GM23338 (cell line): ENCODE data around the gene DHX58. TPM values are rescaled to one million over a fixed set of nuclear protein-coding genes. Genes with fewer than 3 reads are reported as not detected.
A peak's percentile ranks its signal among the peaks of the same experiment; 100 is the strongest.

Source experiments
- ATAC-seq: fragments of 200-7000 bp; cut with Tn5 transposase; 3 replicates; pipeline ENCODE4 v1.9.1; 2020
- DNase-seq: peaks from one replicate; pipeline ENCODE4 v3.0.0-alpha.2; 2015; ENCODE audit warnings: low spot score
- H2AFZ ChIP-seq: fragments of 200-600 bp; sonication (generic); 2 replicates; pipeline ENCODE4 v1.8.0; 2016; ENCODE audit warnings: antibody characterized with exemption, mild to moderate bottlenecking, moderate library complexity
- H3F3A ChIP-seq: fragments of 200-600 bp; sonication (generic); replicated peaks from 2 replicates; pipeline ENCODE4 v1.8.0; 2017; ENCODE audit warnings: antibody characterized with exemption, mixed run types, low read depth
- H3K27ac ChIP-seq: fragments of 200-600 bp; sonication (generic); 2 replicates; pipeline ENCODE4 v1.6.1; 2016; ENCODE audit warnings: low read depth
- H3K27me3 ChIP-seq: fragments of 200-600 bp; sonication (generic); 2 replicates; pipeline ENCODE4 v1.8.0; 2016; ENCODE audit warnings: mild to moderate bottlenecking, mixed run types, moderate library complexity; ENCODE audit not compliant: insufficient read depth
- H3K36me3 ChIP-seq: fragments of 200-600 bp; sonication (generic); 2 replicates; pipeline ENCODE4 v1.8.0; 2016; ENCODE audit warnings: mild to moderate bottlenecking; ENCODE audit not compliant: insufficient read depth
- H3K4me1 ChIP-seq: fragments of 200-600 bp; sonication (generic); 2 replicates; pipeline ENCODE4 v1.8.0; 2016; ENCODE audit warnings: mild to moderate bottlenecking, moderate library complexity; ENCODE audit not compliant: insufficient read depth
- H3K4me2 ChIP-seq: fragments of 200-600 bp; sonication (generic); 2 replicates; pipeline ENCODE4 v1.7.1; 2017; ENCODE audit warnings: mixed run types
- H3K4me3 ChIP-seq: fragments of 200-600 bp; sonication (generic); 2 replicates; pipeline ENCODE4 v1.6.1; 2016; ENCODE audit warnings: mixed run types
- H3K79me2 ChIP-seq: fragments of 200-600 bp; sonication (generic); replicated peaks from 2 replicates; pipeline ENCODE4 v1.8.0; 2017; ENCODE audit warnings: mild to moderate bottlenecking; ENCODE audit not compliant: insufficient read depth
- H3K9me2 ChIP-seq: fragments of 200-600 bp; sonication (generic); 2 replicates; pipeline ENCODE4 v1.8.0; 2017; ENCODE audit not compliant: insufficient read depth
- H4K20me1 ChIP-seq: fragments of 200-600 bp; sonication (generic); replicated peaks from 2 replicates; pipeline ENCODE4 v1.8.0; 2017; ENCODE audit warnings: mild to moderate bottlenecking; ENCODE audit not compliant: insufficient read depth
- H3K27ac Mint-ChIP-seq: 2 replicates; pipeline ENCODE4 v1.8.0; 2020; ENCODE audit warnings: inconsistent platforms, mild to moderate bottlenecking, moderate library complexity, mixed read lengths
- H3K27me3 Mint-ChIP-seq: 3 replicates; pipeline ENCODE4 v1.8.0; 2022; ENCODE audit warnings: low read depth, mild to moderate bottlenecking, moderate library complexity, mixed read lengths, inconsistent platforms; ENCODE audit not compliant: insufficient read depth, poor library complexity
- H3K36me3 Mint-ChIP-seq: 3 replicates; pipeline ENCODE4 v1.8.0; 2021; ENCODE audit warnings: low read depth, mild to moderate bottlenecking, inconsistent platforms, moderate library complexity, mixed read lengths
- H3K4me1 Mint-ChIP-seq: 3 replicates; pipeline ENCODE4 v1.8.0; 2020; ENCODE audit warnings: mild to moderate bottlenecking, inconsistent platforms, mixed read lengths
- H3K4me3 Mint-ChIP-seq: 3 replicates; pipeline ENCODE4 v1.8.0; 2021; ENCODE audit warnings: moderate library complexity, mild to moderate bottlenecking, inconsistent platforms, mixed read lengths
- H3K9me3 Mint-ChIP-seq: 3 replicates; pipeline ENCODE4 v1.8.0; 2020; ENCODE audit warnings: moderate library complexity, mild to moderate bottlenecking, inconsistent platforms, mixed read lengths
- CREB1 ChIP-seq: fragments of 250-450 bp; sonication (Bioruptor Pico); IDR thresholded peaks from 2 replicates; pipeline ENCODE4 v1.5.0; 2020; ENCODE audit warnings: low read depth, mild to moderate bottlenecking, moderate library complexity
- ETS1 ChIP-seq: IDR thresholded peaks from 2 replicates; pipeline ENCODE4 v1.6.1; 2016; ENCODE audit warnings: antibody characterized with exemption
- EZH2 ChIP-seq: fragments of 200-600 bp; sonication (generic); IDR thresholded peaks from one replicate; pipeline ENCODE4 v1.8.0; 2017; ENCODE audit warnings: antibody characterized with exemption, mild to moderate bottlenecking, low read depth; ENCODE audit not compliant: unreplicated experiment
- EZH2phosphoT487 ChIP-seq: fragments of 200-600 bp; sonication (generic); IDR thresholded peaks from one replicate; pipeline ENCODE4 v1.8.1; 2018; ENCODE audit warnings: antibody characterized with exemption; ENCODE audit not compliant: unreplicated experiment
- JUNB ChIP-seq: IDR thresholded peaks from one replicate; pipeline ENCODE4 v1.6.1; 2016; ENCODE audit warnings: antibody characterized with exemption; ENCODE audit not compliant: unreplicated experiment
- NANOG ChIP-seq: IDR thresholded peaks from 2 replicates; pipeline ENCODE4 v1.6.1; 2016; ENCODE audit warnings: antibody characterized with exemption, borderline replicate concordance
- POLR2AphosphoS5 ChIP-seq: IDR thresholded peaks from 2 replicates; pipeline ENCODE4 v1.6.1; 2016; ENCODE audit warnings: antibody characterized with exemption, low read depth
- REST ChIP-seq: IDR thresholded peaks from one replicate; pipeline ENCODE4 v1.6.1; 2018; ENCODE audit warnings: antibody characterized with exemption; ENCODE audit not compliant: unreplicated experiment
- ZNF114 ChIP-seq: fragments of 250-450 bp; sonication (Bioruptor Pico); IDR thresholded peaks from 2 replicates; pipeline ENCODE4 v1.5.0; 2020; ENCODE audit warnings: mild to moderate bottlenecking, moderate library complexity
- ZNF331 ChIP-seq: fragments of 250-450 bp; sonication (Bioruptor Pico); IDR thresholded peaks from 2 replicates; pipeline ENCODE4 v1.5.0; 2020; ENCODE audit warnings: low read depth, mild to moderate bottlenecking, moderate library complexity
- polyA plus RNA-seq: library from polyadenylated mRNA; unstranded; fragments of >200 nt; fragmentation: Nextera tagmentation; extraction: Ambion mirVana; gene quantifications from 2 replicates; pipeline ENCODE4 v1.2.1, GENCODE V29; 2016
- total RNA-seq: library from RNA; depleted of rRNA; stranded (reverse); fragments of >200 nt; shearing (Covaris generic); gene quantifications from 2 replicates; pipeline ENCODE4 v1.2.3, GENCODE V29; 2014
- TF ChIP-seq, protein P1 (sequence below): fragments of 250-450 bp; sonication (Bioruptor Pico); IDR thresholded peaks from 2 replicates; pipeline ENCODE4 v1.5.0; 2020; ENCODE audit warnings: mild to moderate bottlenecking, moderate library complexity

DHX58 gene
- total and polyA plus RNA-seq, 2 experiments from 2014 or later, result 4.1 to 6.6 TPM

DNA sequence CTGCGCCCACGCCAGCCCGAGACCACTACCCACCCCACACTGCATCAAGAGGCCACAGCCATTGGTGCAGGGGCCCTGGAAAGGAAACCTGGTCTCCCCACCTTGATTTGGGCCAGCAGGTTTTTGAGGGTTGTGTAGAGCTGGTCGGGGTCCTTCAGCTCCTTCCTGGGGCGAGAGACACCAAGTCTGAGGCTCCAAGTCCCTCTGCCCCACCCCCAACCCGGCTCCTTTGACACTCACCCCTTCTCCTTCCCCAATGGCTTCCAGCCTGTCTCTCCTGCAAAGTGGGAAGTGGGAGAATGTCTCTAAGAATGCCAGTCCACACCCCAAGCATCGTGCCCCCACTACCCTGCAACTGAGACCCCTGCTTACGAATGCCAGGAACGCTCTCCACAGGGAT is 1.6 kb upstream of the DHX58 start (continued):
- TF ChIP-seq, protein P1, sequence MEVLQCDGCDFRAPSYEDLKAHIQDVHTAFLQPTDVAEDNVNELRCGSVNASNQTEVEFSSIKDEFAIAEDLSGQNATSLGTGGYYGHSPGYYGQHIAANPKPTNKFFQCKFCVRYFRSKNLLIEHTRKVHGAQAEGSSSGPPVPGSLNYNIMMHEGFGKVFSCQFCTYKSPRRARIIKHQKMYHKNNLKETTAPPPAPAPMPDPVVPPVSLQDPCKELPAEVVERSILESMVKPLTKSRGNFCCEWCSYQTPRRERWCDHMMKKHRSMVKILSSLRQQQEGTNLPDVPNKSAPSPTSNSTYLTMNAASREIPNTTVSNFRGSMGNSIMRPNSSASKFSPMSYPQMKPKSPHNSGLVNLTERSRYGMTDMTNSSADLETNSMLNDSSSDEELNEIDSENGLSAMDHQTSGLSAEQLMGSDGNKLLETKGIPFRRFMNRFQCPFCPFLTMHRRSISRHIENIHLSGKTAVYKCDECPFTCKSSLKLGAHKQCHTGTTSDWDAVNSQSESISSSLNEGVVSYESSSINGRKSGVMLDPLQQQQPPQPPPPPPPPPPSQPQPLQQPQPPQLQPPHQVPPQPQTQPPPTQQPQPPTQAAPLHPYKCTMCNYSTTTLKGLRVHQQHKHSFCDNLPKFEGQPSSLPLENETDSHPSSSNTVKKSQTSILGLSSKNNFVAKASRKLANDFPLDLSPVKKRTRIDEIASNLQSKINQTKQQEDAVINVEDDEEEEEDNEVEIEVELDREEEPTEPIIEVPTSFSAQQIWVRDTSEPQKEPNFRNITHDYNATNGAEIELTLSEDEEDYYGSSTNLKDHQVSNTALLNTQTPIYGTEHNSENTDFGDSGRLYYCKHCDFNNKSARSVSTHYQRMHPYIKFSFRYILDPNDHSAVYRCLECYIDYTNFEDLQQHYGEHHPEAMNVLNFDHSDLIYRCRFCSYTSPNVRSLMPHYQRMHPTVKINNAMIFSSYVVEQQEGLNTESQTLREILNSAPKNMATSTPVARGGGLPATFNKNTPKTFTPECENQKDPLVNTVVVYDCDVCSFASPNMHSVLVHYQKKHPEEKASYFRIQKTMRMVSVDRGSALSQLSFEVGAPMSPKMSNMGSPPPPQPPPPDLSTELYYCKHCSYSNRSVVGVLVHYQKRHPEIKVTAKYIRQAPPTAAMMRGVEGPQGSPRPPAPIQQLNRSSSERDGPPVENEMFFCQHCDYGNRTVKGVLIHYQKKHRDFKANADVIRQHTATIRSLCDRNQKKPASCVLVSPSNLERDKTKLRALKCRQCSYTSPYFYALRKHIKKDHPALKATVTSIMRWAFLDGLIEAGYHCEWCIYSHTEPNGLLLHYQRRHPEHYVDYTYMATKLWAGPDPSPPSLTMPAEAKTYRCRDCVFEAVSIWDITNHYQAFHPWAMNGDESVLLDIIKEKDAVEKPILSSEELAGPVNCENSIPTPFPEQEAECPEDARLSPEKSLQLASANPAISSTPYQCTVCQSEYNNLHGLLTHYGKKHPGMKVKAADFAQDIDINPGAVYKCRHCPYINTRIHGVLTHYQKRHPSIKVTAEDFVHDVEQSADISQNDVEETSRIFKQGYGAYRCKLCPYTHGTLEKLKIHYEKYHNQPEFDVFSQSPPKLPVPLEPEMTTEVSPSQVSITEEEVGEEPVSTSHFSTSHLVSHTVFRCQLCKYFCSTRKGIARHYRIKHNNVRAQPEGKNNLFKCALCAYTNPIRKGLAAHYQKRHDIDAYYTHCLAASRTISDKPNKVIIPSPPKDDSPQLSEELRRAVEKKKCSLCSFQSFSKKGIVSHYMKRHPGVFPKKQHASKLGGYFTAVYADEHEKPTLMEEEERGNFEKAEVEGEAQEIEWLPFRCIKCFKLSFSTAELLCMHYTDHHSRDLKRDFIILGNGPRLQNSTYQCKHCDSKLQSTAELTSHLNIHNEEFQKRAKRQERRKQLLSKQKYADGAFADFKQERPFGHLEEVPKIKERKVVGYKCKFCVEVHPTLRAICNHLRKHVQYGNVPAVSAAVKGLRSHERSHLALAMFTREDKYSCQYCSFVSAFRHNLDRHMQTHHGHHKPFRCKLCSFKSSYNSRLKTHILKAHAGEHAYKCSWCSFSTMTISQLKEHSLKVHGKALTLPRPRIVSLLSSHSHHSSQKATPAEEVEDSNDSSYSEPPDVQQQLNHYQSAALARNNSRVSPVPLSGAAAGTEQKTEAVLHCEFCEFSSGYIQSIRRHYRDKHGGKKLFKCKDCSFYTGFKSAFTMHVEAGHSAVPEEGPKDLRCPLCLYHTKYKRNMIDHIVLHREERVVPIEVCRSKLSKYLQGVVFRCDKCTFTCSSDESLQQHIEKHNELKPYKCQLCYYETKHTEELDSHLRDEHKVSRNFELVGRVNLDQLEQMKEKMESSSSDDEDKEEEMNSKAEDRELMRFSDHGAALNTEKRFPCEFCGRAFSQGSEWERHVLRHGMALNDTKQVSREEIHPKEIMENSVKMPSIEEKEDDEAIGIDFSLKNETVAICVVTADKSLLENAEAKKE (CRISPR knock-in tag), result no peak
- TF ChIP-seq EZH2phosphoT487, result no peak
- no peak for TF ChIP-seq NANOG

- Histone ChIP-seq H3K4me2 (no peak overlapping the region), H4K20me1 (0 out of 2 replicates have a peak, but pooled peaks cover 5% of the 10 kb centered on the region), H2AFZ (no peak overlapping the region), H3K27me3 (no peaks in the 10 kb centered on the region), H3K4me3 (no peak overlapping the region), H3K79me2 (no peaks in the 10 kb centered on the region), H3K36me3 (no peaks in the 10 kb centered on the region; the same call in 1 of the 2 replicates), H3F3A (0 out of 2 replicates have a peak, but pooled peaks cover 8% of the 10 kb centered on the region), H3K27ac (no peak overlapping the region), H3K9me2 (no peaks in the 10 kb centered on the region), H3K4me1 (peaks cover 2% of the 10 kb centered on the region)
- DNase-seq (no peak), ATAC-seq (no peak)
- H3K27ac Mint-ChIP-seq, result peak overlapping the region; percentile 52; the same call in 1 of the 2 replicates
- peaks cover 17% of the 10 kb centered on the region for H3K4me1 Mint-ChIP-seq
- H3K9me3 Mint-ChIP-seq, result no peaks in the 10 kb centered on the region
- peaks cover 24% of the 10 kb centered on the region for H3K36me3 Mint-ChIP-seq
- H3K27me3 Mint-ChIP-seq, result peaks cover 24% of the 10 kb centered on the region
- H3K4me3 Mint-ChIP-seq, result no peak overlapping the region
- TF ChIP-seq EZH2phosphoT487 (no peak), EZH2 (no peak), JUNB (no peak), CREB1 (CRISPR knock-in tag) (no peak), ETS1 (no peak), ZNF331 (CRISPR knock-in tag) (no peak), REST (no peak), POLR2AphosphoS5 (no peak), ZNF114 (CRISPR knock-in tag) (no peak)
Observed at GRCh38 chr17:42113293-42114069, 967 bp upstream of the DHX58 start.
